Colonic mucosa (tissue), 4 donors: ENCODE measurements around the gene STARD10. TPM values are rescaled to one million over a fixed set of nuclear protein-coding genes. Genes with fewer than 3 reads are reported as not detected.

Experiments
- DNase-seq: peaks from one replicate; pipeline ENCODE4 v3.0.0-alpha.2; 2020
- H3K27ac ChIP-seq: fragments of 200-600 bp; one replicate; pipeline ENCODE4 v1.8.0; 2021
- H3K27me3 ChIP-seq: fragments of 200-600 bp; one replicate; pipeline ENCODE4 v1.8.0; 2021
- H3K36me3 ChIP-seq: fragments of 200-600 bp; one replicate; pipeline ENCODE4 v1.8.0; 2021
- H3K4me1 ChIP-seq: fragments of 200-600 bp; one replicate; pipeline ENCODE4 v1.8.0; 2021; ENCODE audit warnings: mild to moderate bottlenecking
- H3K4me3 ChIP-seq: fragments of 200-600 bp; one replicate; pipeline ENCODE4 v1.8.0; 2021
- H3K9ac ChIP-seq, 2 donors: one replicate each; pipeline ENCODE4 v1.7.0; 2013; ENCODE audit warnings: control low read depth in 2 of 2, low read depth in 2 of 2, low read length in 2 of 2
- H3K9me3 ChIP-seq: fragments of 200-600 bp; one replicate; pipeline ENCODE4 v1.8.0; 2021
- intact Hi-C: fragments of 100-400 bp; cut with DNase I; formaldehyde crosslinking; loops from one replicate; pipeline ENCODE4 v1.14.1; 2022
- total RNA-seq, 2 donors: library from RNA; stranded (reverse); fragmentation: NEBNext Ultra II Directional in 1 of 2; extraction: Animal tissue kit (Norgen Biotek cat#: 25700) in 1 of 2; gene quantifications; one replicate each; pipeline ENCODE4 v1.2.1, GENCODE V29; 2021
- TF ChIP-seq, protein P1 (sequence below): fragments of 200-600 bp; IDR thresholded peaks from one replicate; pipeline ENCODE4 v1.8.0; 2022; ENCODE audit warnings: antibody characterized with exemption, mild to moderate bottlenecking
- donor health status: healthy.
- donor health status: DM: no; HTN: no; CAD: no.
- donor health status: DM: no; HTN: no; CAD: no.

Gene STARD10
- total RNA-seq, 2 donors from 2014 or later = 519 to 905 TPM

DNA sequence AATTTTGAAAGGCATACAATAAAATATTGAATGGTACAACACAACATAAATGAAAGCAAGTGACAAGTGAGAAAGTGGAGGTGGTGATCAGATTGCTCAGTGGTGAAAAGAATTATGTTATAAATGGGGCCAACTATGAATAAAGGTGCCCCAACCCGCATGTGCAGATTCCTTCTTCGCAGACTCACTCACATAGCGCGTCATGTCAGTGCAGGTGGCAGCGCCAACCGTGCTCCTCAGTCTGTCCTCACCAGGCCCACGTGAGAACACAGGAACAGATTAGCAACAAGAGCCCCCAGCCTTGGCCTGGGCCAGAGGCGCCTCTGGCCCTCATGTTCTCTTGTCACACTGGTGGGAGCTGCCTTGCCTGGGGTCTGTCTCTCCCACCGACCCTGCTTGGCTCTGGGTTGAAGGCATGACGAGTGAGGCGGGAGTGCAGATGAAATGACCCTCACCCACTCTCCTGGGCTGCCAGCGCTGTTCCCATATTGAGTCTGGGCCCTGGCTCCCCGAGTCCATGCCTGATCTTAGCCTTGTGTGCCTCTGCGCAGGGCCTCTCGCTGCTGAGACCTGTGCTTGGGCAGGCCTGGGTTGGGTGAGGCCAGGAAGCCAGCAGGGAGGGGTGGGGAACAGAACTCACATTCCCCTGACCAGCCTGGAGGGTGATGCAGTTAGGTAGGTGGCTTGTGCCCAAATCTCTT, 26.7 kb upstream of the STARD10 start:
- Histone ChIP-seq H3K4me3 (no peak overlapping the region), H3K27ac (no peak overlapping the region), H3K36me3 (no peaks in the 10 kb centered on the region), H3K27me3 (no peaks in the 10 kb centered on the region), H3K9me3 (no peaks in the 10 kb centered on the region), H3K9ac (peak overlapping the region in 1 of 2 donors; percentile 21), H3K4me1 (peaks cover 10% of the 10 kb centered on the region)
- TF ChIP-seq, protein P1, sequence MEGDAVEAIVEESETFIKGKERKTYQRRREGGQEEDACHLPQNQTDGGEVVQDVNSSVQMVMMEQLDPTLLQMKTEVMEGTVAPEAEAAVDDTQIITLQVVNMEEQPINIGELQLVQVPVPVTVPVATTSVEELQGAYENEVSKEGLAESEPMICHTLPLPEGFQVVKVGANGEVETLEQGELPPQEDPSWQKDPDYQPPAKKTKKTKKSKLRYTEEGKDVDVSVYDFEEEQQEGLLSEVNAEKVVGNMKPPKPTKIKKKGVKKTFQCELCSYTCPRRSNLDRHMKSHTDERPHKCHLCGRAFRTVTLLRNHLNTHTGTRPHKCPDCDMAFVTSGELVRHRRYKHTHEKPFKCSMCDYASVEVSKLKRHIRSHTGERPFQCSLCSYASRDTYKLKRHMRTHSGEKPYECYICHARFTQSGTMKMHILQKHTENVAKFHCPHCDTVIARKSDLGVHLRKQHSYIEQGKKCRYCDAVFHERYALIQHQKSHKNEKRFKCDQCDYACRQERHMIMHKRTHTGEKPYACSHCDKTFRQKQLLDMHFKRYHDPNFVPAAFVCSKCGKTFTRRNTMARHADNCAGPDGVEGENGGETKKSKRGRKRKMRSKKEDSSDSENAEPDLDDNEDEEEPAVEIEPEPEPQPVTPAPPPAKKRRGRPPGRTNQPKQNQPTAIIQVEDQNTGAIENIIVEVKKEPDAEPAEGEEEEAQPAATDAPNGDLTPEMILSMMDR = no peak
- intact Hi-C loops = no loop called here
- no peak for DNase-seq

DNA sequence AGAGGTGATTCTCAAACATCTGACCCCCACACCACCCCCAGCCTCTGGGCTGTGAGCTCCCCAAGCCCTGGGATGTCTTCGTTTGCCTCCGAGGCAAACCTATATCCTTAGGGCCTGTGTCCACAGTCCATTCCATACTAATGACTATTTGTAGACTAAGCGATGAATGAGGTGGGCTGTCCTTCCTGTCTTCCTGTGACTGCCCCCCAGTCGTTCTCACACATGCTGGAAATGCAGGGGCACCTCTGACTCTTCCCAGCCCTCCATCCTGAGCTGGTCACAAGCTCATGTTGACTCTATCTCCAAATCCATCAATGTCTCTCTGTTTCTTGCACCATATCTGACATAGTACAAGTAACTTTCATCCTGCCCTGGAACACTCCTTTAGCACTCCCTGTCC, 25.1 kb upstream of the STARD10 start:
- H3K27ac ChIP-seq = no peak overlapping the region
- intact Hi-C loops = no loop called here
- no peak overlapping the region for H3K9ac ChIP-seq
- no peaks in the 10 kb centered on the region for H3K9me3 ChIP-seq
- H3K4me1 ChIP-seq = peaks cover 13% of the 10 kb centered on the region
- TF ChIP-seq, protein P1 = no peak
- no peaks in the 10 kb centered on the region for H3K36me3 ChIP-seq
- H3K4me3 ChIP-seq = no peak overlapping the region
- DNase-seq = no peak
- no peaks in the 10 kb centered on the region for H3K27me3 ChIP-seq

- H3K4me1 ChIP-seq = peaks cover 20% of the 10 kb centered on the region
- intact Hi-C loops = no loop called here
- TF ChIP-seq, protein P1 = no peak
These were observed 24.1 kb upstream of the STARD10 start for GRCh38 chr11:72817966-72818365.

GRCh38 chr11:72816404-72816990, 22.6 kb upstream of the STARD10 start:
- TF ChIP-seq, protein P1 = no peak
- H3K9me3 ChIP-seq = no peaks in the 10 kb centered on the region
- no peaks in the 10 kb centered on the region for H3K27me3 ChIP-seq
- no peaks in the 10 kb centered on the region for H3K36me3 ChIP-seq
- no peak for DNase-seq
- H3K9ac ChIP-seq = no peak overlapping the region
- intact Hi-C loops = no loop called here
- H3K27ac ChIP-seq = no peak overlapping the region
- H3K4me3 ChIP-seq = peak overlapping the region; percentile 82
- H3K4me1 ChIP-seq = peaks cover 22% of the 10 kb centered on the region

More at GRCh38 chr11:72817966-72818365, 24.1 kb upstream of the STARD10 start:
- DNase-seq = no peak
- no peak overlapping the region for H3K9ac ChIP-seq
- H3K36me3 ChIP-seq = no peaks in the 10 kb centered on the region
- H3K27ac ChIP-seq = no peak overlapping the region
- no peak overlapping the region for H3K4me3 ChIP-seq
- no peaks in the 10 kb centered on the region for H3K9me3 ChIP-seq
- H3K27me3 ChIP-seq = no peaks in the 10 kb centered on the region

- intact Hi-C loops = no loop called here
- H3K27ac ChIP-seq = peak overlapping the region; percentile 93
- no peaks in the 10 kb centered on the region for H3K27me3 ChIP-seq
- H3K9me3 ChIP-seq = no peaks in the 10 kb centered on the region
- peak overlapping the region; percentile 91 to 96 for H3K9ac ChIP-seq
- TF ChIP-seq, protein P1 = no peak
- H3K4me3 ChIP-seq = peak overlapping the region; percentile 82
- no peaks in the 10 kb centered on the region for H3K36me3 ChIP-seq
- peaks cover 18% of the 10 kb centered on the region for H3K4me1 ChIP-seq
- DNase-seq = no peak
These were observed 21.3 kb upstream of the STARD10 start for GRCh38 chr11:72815110-72815618.
